Esophagus squamous epithelium (tissue), 4 donors: ENCODE data around the gene MTFR1L.

Source experiments
- POLR2A ChIP-seq, 4 donors: fragments of 450-650 bp; IDR thresholded peaks; one replicate each; pipeline ENCODE4 v1.6.1; 2017; ENCODE audit warnings: antibody characterized with exemption in 4 of 4, mild to moderate bottlenecking in 4 of 4, moderate library complexity in 3 of 4
- TF ChIP-seq, protein P1 (sequence below), 6 experiments: fragments of 450-650 bp in 4 of 6; fragments of 200-600 bp in 2 of 6; sonication (generic) in 2 of 6; IDR thresholded peaks; one replicate each; pipeline ENCODE4 v1.5.1; 2016 to 2019; ENCODE audit warnings: antibody characterized with exemption in 6 of 6, mild to moderate bottlenecking in 4 of 6, moderate library complexity in 4 of 6

GRCh38 chr1:25794325-25794724, 25.4 kb upstream of the MTFR1L start:
- TF ChIP-seq, protein P1, sequence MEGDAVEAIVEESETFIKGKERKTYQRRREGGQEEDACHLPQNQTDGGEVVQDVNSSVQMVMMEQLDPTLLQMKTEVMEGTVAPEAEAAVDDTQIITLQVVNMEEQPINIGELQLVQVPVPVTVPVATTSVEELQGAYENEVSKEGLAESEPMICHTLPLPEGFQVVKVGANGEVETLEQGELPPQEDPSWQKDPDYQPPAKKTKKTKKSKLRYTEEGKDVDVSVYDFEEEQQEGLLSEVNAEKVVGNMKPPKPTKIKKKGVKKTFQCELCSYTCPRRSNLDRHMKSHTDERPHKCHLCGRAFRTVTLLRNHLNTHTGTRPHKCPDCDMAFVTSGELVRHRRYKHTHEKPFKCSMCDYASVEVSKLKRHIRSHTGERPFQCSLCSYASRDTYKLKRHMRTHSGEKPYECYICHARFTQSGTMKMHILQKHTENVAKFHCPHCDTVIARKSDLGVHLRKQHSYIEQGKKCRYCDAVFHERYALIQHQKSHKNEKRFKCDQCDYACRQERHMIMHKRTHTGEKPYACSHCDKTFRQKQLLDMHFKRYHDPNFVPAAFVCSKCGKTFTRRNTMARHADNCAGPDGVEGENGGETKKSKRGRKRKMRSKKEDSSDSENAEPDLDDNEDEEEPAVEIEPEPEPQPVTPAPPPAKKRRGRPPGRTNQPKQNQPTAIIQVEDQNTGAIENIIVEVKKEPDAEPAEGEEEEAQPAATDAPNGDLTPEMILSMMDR (IDR thresholded peaks at IDR 0.05) = no peak
- no peak for TF ChIP-seq POLR2A (IDR thresholded peaks at IDR 0.05)
